SW 1271 (cell line): ENCODE data around the gene TSPEAR.
"Not testable (repeated sequence)": the region's sequence is repeated elsewhere in the genome, so short reads cannot be mapped to it uniquely, and the experiment has no call there.

Source experiments
- DNase-seq, 2 experiments: peaks; one replicate each; lab custom pipeline; 2025; lab: John Stamatoyannopoulos, UW

The TSPEAR gene

DNA sequence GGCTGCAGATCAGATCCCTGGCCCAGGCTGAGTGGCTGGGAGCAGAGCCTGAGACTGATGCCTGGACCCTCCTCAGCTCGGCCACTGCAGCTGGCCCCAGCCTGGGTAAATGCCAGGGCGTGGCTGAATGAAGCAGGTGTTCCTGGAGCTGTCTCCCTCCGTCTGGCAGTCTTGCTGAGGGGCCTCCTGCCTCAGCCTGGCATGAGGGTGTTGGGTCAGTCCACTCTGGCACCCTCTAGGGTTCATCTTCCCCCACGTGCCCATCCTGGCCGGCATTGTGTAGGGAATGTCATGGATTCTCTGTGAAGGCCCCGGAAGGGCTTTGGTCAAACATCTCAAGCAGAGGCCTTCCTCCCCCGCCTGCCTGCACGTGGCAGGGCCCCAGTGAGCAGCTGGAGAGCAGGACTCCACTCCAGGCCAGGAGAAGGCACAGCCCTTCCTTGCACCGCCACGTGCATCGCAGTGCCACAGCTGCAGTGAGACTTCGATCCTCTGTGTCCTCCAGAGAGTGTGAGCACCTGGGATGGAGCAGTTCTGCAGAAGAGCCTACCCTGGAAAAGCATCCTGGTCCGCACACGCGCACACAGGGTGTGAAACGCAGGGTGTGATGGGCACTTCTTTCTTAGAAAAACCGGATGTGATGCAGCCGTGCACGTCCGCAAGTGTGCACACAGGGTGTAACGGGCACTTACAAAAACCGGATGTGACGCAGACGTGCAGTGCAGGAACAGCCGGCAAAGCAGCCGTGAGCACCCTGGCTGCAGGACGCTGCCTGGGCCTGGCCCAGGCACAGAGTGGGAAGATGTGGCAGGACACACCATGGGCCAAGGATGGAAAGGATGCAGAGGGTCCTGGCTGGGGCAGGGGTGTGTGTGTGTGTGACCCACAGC lies 142.5 kb downstream of the TSPEAR start:
- no peak for DNase-seq

- DNase-seq, result no peak
Observed at GRCh38 chr21:44568261-44568660, 143.1 kb downstream of the TSPEAR start.

- DNase-seq, result no peak
Observed at GRCh38 chr21:44567481-44568171, 143.7 kb downstream of the TSPEAR start.

- no peak for DNase-seq
Observed at GRCh38 chr21:44566403-44566802, 145.0 kb downstream of the TSPEAR start.

DNA sequence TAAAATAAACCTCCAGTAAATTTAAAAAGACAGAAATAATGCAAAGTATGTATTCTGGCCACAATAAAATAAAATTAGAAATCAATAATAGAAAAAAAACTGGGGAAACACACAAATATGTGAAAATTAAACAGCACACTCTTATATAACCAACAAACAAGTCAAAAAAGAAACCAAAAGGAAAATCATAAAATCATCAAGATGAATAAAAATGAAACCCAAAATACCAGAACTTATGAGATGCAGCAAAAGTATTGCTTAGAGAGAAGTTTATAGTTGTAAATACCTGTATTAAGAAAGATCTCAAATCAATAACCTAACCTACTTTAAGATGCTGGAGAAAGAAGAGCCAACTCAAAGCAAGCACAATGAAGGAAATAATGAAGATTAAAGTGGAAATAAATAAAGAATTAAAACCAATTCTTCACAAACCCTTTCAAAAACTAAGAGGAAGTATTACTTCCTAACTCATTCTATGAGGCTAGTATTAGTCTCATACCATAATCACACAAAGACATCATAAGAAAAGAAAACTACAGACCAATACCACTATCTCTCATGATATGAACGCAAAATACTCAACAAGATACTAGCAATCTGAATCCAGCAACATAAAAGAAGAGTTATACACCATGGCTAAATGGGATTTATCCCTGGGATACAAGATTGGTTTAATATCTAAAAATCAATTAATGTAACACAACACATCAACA lies 146.3 kb downstream of the TSPEAR start:
- no peak for DNase-seq

- DNase-seq, result no peak
Observed at GRCh38 chr21:44564099-44564498, 147.3 kb downstream of the TSPEAR start.

DNA sequence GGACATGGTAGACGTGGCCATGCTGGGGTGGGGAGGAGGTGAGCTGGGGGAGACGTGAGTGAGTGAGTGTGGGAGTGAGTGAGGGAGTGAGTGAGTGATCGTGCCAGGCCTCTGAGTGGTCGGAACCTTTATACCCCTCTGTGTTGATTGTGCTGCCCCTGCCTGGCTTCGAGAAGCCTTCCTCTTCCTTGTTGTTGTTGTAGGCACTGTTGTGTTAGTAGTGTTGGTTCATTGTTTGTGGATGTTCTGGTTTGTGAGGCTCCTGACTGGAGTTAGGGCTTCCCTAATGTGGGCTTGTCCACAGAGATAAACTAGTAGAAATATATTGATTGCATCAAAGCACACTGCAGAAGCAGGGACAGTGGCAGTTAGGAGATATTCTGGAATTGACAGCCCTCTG lies 152.7 kb downstream of the TSPEAR start, which contains the start of gene KRTAP10-3:
Gene KRTAP10-3, minus strand, starts transcription at position 101 of the 400 bp plus-strand sequence. Its CDS starts 80 bp downstream, at position 21.
- no peak for DNase-seq

DNA sequence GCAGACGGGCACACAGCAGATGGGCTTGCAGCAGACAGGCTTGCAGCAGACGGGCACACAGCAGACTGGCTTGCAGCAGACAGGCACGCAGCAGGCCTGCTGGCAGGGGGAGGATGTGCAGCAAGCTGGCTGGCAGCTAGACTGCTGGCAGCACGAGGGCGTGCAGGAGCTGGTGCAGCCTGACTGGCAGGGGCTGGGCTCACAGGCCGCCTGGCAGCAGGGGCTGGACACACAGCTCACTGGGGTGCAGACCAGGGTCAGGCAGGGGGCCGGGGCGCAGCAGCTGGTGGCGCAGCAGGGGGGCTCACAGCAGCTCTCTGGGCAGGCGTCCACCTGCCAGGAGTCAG lies 153.1 kb downstream of the TSPEAR start:
- DNase-seq, result not testable (repeated sequence)

GRCh38 chr21:44557491-44558328 lies 153.7 kb downstream of the TSPEAR start:
- no peak for DNase-seq

DNA sequence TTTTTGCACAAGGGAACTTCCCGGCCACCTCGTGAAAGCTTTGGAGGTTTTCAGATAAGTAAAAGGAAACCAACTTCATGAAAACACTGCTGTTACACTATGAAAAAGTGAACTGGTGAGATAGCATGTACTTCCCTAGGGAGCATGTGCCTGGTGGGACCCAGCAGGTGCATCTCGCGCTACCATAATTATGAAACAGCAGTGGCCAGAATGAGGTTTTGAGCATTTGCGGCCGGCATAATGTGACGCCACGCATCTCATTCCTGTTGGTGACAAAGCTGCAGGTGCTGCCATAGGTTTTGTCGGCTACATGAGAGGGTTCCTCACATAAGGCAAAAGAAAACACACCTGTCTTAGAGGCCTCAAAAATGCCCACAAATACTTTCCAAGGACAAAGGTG lies 154.5 kb downstream of the TSPEAR start:
- DNase-seq, result no peak

GRCh38 chr21:44555200-44555875 lies 156.0 kb downstream of the TSPEAR start:
- DNase-seq, result no peak

GRCh38 chr21:44552681-44553080 lies 158.7 kb downstream of the TSPEAR start:
- DNase-seq, result no peak

GRCh38 chr21:44552136-44552535 lies 159.2 kb downstream of the TSPEAR start:
- DNase-seq, result no peak

DNA sequence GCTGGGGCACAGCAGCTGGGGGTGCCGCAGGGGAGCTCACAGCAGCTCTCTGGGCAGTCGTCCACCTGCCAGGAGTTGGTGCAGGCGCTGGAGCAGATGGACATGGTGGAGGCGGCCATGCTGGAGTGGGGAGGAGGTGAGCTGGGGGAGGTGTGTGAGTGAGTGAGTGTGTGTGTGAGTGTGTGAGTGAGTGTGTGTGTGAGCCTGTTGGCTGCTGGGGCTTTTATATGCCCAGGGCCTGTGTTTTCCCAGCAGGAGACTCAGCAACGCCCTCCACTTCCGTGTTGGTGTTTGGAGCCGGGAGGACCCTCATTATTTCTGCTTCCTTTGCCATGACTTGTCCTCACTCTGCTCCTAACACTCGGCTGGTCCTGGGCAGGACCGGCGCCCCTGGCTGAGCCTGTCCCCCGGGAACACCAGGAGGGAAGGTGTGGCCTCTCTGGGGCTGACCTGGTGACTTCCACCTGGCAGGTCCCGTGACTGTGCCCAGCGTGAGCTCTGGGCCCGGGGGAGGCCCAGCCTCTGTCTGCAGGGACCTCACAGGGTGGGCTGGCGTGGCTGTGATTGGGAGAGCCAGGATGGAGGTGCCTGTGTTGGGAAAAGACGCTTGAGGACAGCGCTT lies 159.9 kb downstream of the TSPEAR start, which contains the start of gene KRTAP10-2:
Gene KRTAP10-2, minus strand, starts transcription at position 166 of the 622 bp plus-strand sequence. Its CDS starts 47 bp downstream, at position 119.
- DNase-seq, result no peak

- DNase-seq, result no peak
Observed at GRCh38 chr21:44550807-44551206, 160.6 kb downstream of the TSPEAR start.

DNA sequence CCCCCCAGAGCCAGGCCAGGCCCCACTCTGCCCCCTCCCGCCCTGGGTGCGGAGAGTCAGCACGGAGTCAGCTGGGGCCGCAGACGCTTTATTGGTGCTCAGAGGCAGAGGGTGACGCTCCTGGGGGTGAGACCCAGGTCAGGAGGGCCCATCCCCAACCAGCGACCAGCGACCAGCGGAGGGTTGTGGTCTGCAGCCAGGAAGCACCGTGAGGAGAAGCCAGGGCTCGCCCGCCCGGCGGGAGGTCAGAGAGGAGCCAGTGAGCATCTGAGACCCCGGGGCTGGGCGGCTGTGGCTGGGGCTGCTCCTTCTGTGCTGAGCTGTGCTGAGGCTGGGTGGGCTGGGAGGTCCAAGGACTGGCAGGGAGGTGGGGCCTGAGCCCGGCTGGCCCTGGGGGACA lies 161.1 kb downstream of the TSPEAR start:
- DNase-seq, result not testable (repeated sequence)

- no peak for DNase-seq
Observed at GRCh38 chr21:44549525-44550211, 161.7 kb downstream of the TSPEAR start.

DNA sequence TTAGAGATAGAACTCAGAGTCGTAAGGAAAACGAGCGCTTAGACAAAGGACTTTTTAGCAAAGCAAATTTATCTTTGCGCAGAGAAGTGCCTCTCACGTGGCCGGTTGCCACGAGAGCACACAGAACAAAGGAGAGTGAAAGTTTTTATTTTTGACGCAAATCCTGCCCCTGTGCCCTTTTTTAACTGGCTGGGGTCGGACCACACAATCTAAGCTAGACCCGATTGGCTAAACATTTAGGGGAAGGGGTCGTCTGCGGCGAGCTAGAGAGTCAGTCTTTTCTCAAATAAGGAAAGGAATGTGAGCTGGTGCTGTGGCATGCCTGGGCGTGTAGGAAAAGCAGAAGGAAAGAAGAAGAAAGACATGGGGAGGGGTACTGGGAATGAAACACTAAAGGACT lies 162.4 kb downstream of the TSPEAR start:
- no peak for DNase-seq

DNA sequence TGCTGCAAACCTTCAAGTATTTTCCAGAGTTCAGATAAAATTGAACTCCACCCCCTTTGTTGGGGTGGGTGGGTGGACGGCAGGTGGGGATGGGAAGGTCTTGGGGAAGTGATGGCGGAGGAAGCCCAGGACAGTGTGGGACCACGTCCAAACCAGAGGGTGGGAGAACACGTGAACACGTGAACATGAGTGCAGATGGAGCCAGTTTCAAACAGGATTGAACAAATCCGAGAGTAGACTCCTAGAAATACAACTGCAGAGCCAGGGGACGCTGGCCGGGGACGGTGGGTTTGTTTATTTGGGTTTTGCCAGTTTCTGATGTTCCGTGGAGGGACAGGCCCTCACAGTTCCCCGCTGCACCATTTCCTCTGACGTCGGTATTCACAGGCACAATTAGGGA lies 163.0 kb downstream of the TSPEAR start:
- no peak for DNase-seq
